GM19372 (cell line): ENCODE data around the gene AGPAT2.
"Not testable (repeated sequence)": the region's sequence is repeated elsewhere in the genome, so short reads cannot be mapped to it uniquely, and the experiment has no call there.

Experiments
- ATAC-seq: cut with Tn5 transposase; IDR thresholded peaks from one replicate; pipeline ENCODE4 v1.9.1; 2021; ENCODE audit warnings: mild to moderate bottlenecking, low read depth, moderate library complexity; ENCODE audit not compliant: unreplicated experiment

Gene AGPAT2

GRCh38 chr9:136651860-136652259, 35.4 kb downstream of the AGPAT2 start:
- ATAC-seq, result no peak

DNA sequence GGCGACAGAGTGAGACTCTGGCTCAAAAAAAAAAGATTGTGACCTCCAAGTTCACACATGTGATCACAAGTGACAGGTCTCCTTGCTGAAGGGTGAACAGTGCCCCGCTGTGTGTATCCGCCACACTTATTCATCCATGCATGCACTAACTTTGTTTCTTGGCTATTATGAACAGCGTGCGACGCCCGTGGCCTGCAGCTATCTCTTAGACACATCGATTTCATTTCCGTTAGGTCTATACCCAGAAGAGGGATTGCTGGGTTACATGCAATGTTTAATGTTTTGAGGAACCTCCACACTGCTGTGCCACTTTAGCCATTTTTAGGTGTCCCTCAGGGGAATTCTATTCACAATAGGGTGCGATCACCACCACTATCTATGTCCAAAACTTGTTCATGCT, 36.6 kb downstream of the AGPAT2 start:
- no peak for ATAC-seq

DNA sequence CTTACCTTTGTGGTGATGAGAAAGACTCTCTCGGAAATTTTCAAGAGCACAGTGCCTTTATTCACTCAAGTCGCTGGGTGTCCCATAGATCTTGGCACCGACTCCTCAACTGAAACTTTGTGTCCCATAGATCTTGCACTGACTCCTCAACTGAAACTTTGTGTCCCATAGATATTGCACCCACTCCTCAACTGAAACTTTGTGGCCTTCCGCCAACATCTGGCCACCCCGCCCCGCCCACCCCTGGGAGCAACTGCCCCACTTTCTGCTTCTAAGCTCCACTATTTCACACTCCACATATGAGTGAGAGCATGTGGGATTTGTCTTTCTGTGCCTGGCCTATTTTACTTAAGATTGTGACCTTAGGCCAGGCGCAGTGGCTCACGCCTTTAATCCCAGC, 37.2 kb downstream of the AGPAT2 start:
- ATAC-seq, result no peak

DNA sequence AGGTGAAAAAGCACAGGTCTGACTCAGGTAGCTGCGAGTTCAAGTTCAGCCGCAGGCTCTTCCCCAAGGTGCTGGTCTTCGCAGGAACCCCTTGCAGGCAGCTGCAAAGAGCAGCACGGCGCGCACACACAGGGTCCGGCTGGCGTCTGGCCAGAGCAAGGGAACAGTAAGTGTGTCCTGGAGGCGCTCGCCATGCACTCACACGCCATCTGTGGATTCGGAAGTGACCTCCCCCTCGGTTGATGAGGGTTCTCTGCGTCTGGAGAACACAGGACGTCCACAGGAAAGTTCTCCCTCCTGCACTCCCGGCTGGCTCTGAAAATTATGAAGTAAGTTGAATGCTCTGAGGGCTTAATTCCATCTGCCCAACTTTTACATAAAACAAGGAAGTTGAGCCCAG, 38.5 kb downstream of the AGPAT2 start:
- ATAC-seq, result no peak

DNA sequence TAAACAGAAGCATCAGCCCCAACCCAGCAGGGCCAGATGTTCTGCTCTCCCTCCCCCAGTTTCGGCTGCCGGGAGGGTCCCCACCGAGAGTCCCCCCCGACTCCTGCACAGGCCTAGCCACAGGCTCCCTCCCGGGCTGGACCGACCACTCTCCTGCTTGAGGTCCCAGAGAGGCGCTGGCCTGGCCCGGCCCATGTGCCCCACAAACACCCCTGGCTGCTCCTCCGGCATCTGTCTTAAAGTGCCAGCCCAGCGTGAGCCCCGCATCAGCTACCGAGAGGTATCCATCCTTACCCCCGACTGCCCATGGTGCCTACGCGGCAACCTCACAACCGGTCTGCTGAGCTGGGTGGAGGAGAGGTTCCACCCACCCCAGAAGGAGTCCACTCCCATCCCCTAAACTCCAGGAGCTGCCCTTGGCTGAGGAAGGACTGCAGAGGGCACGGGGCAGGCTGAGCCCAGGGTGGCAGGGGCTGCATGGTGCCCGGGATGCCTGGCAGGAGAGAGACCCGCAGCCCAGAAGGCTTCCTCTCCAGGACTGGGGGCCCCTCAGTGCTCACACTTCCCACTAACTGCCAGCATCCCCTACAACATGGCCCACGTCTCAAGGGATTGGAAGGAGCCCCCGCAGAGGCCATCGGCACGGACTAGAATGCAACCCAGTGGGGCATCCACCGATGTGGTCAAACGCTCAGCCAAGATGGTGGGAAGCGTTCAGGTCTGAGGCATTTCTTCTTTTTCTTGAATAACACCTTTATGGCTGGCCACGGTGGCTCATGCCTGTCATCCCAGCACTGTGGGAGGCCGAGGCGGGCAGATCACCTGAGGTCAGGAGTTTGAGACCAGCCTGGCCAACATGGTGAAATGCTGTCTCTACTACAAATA, 40.2 kb downstream of the AGPAT2 start:
- no peak for ATAC-seq

GRCh38 chr9:136645903-136646754, 41.1 kb downstream of the AGPAT2 start:
- no peak for ATAC-seq

DNA sequence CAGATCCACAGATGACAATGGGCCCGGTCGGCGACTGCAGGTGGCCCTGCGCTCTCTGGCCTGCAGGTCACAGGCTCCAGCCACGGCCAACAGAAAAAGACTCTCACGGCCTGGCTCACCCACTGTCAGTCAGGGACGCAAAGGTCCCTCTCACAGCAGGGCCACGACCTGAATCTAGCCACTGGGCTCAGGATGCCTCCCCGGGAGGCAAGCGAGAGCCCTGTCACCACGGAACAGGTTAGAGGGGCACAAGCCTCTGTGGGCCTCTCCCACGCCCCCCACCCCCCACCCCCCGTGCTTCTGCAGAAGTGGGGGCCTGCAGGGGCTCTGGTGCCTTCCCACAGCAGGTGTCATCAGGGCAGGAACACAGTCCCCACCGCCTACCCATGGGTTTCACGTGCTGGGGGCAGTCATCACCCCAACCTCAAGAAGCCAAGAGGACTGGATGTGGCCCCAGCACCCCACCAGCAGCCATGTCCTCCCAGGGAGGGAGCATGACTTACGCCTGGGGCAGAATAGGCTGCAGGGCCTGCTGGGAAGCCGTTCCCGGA, 41.8 kb downstream of the AGPAT2 start:
- ATAC-seq, result no peak

- ATAC-seq, result no peak
Measured at GRCh38 chr9:136644593-136645351, 42.5 kb downstream of the AGPAT2 start.

DNA sequence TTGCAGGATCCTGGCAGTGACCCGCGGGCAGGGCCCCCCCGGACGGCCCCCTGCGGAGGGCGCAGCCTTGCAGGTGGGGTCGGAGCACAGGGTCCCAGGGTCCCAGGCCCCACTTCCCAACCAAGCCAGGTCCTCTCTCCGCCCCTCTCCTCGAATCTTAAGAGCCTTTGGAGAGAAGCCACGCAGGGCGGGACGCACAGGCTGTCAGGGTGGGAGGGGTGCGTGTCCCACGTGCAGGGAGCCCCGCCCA, 43.0 kb downstream of the AGPAT2 start:
- ATAC-seq, result no peak

DNA sequence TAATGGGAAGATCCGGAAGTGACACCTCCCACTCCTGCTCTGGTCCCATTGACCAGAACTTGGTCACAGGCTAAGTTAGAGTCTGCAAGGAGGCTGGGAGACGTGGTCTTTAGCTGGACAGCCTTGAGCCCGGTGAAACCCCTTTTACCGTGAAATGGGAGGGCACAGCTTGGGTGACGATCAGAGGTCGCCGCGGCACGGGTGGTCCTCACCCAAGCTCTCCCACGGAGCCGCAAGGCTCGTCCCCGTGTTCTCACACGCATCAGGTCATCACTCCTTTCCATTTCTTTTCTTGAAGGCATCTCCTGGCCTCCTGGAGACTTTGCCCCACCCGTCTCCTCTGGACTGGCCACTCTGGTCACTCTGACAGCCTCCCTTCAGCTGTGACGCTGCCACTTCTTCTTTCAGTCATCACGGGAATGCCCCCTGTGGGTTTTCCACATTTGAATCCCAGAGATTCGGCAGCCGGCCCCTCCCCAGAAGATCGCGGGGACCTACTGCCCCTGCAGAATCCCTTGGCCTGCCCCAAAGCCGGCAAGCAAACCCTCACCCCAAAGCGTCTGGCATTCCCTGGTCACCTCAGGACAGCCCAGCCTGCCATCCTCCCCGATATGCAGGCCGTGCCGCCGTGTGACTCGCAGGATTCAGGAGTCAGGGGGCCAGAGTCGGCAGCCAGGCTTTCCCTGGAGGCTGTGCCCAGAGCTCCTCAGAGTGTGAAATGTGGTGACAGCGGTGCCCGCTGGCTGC, 43.5 kb downstream of the AGPAT2 start:
- ATAC-seq, result no peak

GRCh38 chr9:136642439-136642921, 44.8 kb downstream of the AGPAT2 start:
- no peak for ATAC-seq

GRCh38 chr9:136640171-136641111, 46.8 kb downstream of the AGPAT2 start:
- ATAC-seq, result no peak

GRCh38 chr9:136634904-136635303, 52.4 kb downstream of the AGPAT2 start:
- ATAC-seq, result no peak

- not testable (repeated sequence) for ATAC-seq
Measured at GRCh38 chr9:136632491-136633106, 54.7 kb downstream of the AGPAT2 start.

DNA sequence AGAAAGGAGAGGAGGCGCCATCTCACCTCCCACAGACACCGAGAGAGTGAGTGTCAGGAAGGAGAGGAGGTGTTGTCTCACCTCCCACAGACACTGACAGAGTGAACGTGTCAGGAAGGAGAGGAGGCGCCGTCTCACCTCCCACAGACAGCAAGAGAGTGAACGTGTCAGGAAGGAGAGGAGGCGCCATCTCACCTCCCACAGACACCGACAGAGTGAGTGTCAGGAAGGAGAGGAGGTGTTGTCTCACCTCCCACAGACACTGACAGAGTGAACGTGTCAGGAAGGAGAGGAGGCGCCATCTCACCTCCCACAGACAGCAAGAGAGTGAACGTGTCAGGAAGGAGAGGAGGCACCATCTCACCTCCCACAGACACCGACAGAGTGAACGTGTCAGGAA, 55.2 kb downstream of the AGPAT2 start:
- not testable (repeated sequence) for ATAC-seq

DNA sequence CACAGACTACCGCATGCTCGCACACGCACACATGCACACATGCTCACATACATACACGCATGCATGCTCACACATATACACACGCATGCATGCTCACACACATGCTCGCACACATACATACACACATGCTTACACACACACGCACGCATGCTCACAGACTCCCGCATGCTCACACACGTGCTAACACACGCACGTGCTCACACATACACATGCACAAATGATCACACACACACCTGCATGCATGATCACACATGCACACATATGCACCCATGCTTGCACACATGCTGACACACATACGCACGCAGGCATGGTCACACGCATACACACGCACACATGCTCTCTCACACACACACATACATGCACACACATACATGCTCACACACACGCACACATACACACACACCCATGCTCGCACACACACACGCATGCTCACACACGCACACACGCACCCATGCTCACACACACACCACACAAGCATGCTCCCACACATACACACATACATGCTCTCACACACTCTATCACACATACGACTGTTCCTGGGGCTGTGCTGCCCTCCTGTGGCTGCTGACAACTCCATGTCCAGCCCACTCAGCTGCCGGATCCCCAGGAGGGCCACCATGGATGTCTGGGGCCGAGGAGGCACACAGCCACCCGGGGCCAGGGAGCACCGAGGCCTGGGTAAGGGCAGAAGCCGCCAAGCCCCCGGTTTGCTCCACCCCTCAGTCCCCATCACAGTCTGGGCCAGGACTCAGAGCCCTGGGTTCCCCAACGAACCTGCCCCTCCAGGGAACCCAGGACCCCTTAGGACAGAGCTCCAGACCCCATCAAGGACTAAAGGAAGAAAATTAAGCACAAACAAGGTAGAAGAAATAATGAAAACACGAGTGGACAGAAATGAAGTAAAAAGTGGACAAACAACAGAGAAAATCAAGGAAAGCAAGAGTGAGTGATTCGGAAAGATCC, 55.9 kb downstream of the AGPAT2 start:
- ATAC-seq, result no peak

GRCh38 chr9:136630662-136630992, 56.6 kb downstream of the AGPAT2 start:
- ATAC-seq, result no peak
